ENCODE results near the gene FAM162A. TPM values are rescaled to one million over a fixed set of nuclear protein-coding genes. Genes with fewer than 3 reads are reported as not detected.

The FAM162A gene
- total RNA-seq (100 to 1,000 TPM in 6 of 9 donors, 10 to 100 TPM in 3; 46.7 to 135 (median 108) TPM), polyA plus RNA-seq (100 to 1,000 TPM; 109 to 269 TPM)
- long read RNA-seq, donor 1, transcript FAM162A-203 (5 exons, 3,052 nt): major isoform, 86 of 102 reads
- long read RNA-seq, donor 1, partial matches to known transcripts: 14 of 102 reads
- long read RNA-seq, donor 1, other reads (novel, unspliced or antisense): 2 of 102 reads
- long read RNA-seq, donor 2, transcript FAM162A-203 (5 exons, 3,052 nt): major isoform, 85 of 96 reads
- long read RNA-seq, donor 2, partial matches to known transcripts: 0 of 96 reads
- long read RNA-seq, donor 2, other reads (novel, unspliced or antisense): 10 of 96 reads
- long read RNA-seq, donor 3, transcript FAM162A-203 (5 exons, 3,052 nt): major isoform, 55 of 63 reads
- long read RNA-seq, donor 3, partial matches to known transcripts: 2 of 63 reads
- long read RNA-seq, donor 3, other reads (novel, unspliced or antisense): 6 of 63 reads

GRCh38 chr3:122383771-122384697 is at the start of gene FAM162A:
TSS of gene FAM162A (plus strand) at chr3:122384182. CDS start at chr3:122384266, 84 bp downstream.
- no peaks in the 10 kb centered on the region for H3K9me3 ChIP-seq
- peak; percentile 97 to 98 (median 98) for ATAC-seq
- WGBS, 4 donors: 1 to 2% (median 1%) methylated on average over 10 to 52 of the region's 52 CpGs
- H3K36me3 ChIP-seq: peaks cover 0 to 8% (median 0%) of the 10 kb centered on the region in 9 donors
- TF ChIP-seq POLR2A (IDR thresholded peaks at IDR 0.05) (peak in 1 of 2 donors; percentile 95), CTCF (IDR thresholded peaks at IDR 0.05) (peak; percentile 35 to 89 (median 57))
- intact Hi-C loops (cut with DNase I): loop anchor here in 4 of 10 donors (2.0 to 10.0 kb wide), 4 partner anchors 293 to 839 kb away; partner anchors contain the start of genes GOLGB1 (in 1 of the 4) and POLQ (in 1 of the 4)
- H3K4me3 ChIP-seq: peak within 1 kb of the TSS; percentile 63 to 94 (median 72)
- no peaks in the 10 kb centered on the region for H3K27me3 ChIP-seq
- peak within 1 kb of the TSS; percentile 49 to 94 (median 90) for H3K27ac ChIP-seq
- DNase-seq: peak; percentile 94 to 97 (median 96)
- peaks cover 0 to 44% (median 12%) of the 10 kb centered on the region in 12 donors for H3K4me1 ChIP-seq

GRCh38 chr3:122342803-122343202 is 41.2 kb upstream of the FAM162A start:
- no peaks in the 10 kb centered on the region for H3K4me1 ChIP-seq
- H3K27me3 ChIP-seq: no peaks in the 10 kb centered on the region
- ATAC-seq: no peak
- H3K36me3 ChIP-seq: no peaks in the 10 kb centered on the region
- H3K27ac ChIP-seq: no peak overlapping the region
- 68 to 77% (median 71%) methylated on average over 1 of the region's 1 CpG for WGBS, 4 donors
- no peaks in the 10 kb centered on the region for H3K9me3 ChIP-seq
- no peak for DNase-seq
- intact Hi-C loops (cut with DNase I): no loop called here
- H3K4me3 ChIP-seq: no peak overlapping the region
- TF ChIP-seq CTCF (IDR thresholded peaks at IDR 0.05) (no peak), POLR2A (IDR thresholded peaks at IDR 0.05) (no peak)

GRCh38 chr3:122343654-122344053 is 40.3 kb upstream of the FAM162A start:
- intact Hi-C loops (cut with DNase I): no loop called here
- Histone ChIP-seq H3K27me3 (no peaks in the 10 kb centered on the region), H3K4me1 (no peaks in the 10 kb centered on the region), H3K4me3 (no peak overlapping the region), H3K9me3 (no peaks in the 10 kb centered on the region), H3K36me3 (no peaks in the 10 kb centered on the region), H3K27ac (no peak overlapping the region)
- DNase-seq (no peak), ATAC-seq (no peak)
- 65 to 73% (median 69%) methylated on average over 2 of the region's 2 CpGs for WGBS, 4 donors
- no peak for TF ChIP-seq CTCF (IDR thresholded peaks at IDR 0.05)
- TF ChIP-seq POLR2A (IDR thresholded peaks at IDR 0.05): no peak

Measured in heart left ventricle (tissue), 16 donors.